ENCODE measurements around the gene MMP14.

The MMP14 gene

GRCh38 chr14:22884076-22884737 is 47.8 kb downstream of the MMP14 start:
- no peak for DNase-seq (ENCODE audit: low read depth, low spot score)

- no peak for DNase-seq (ENCODE audit: low read depth, low spot score)
Measured at GRCh38 chr14:22884738-22885523, 48.5 kb downstream of the MMP14 start.

GRCh38 chr14:22885975-22886374 is 49.6 kb downstream of the MMP14 start:
- DNase-seq (ENCODE audit: low read depth, low spot score), result no peak

GRCh38 chr14:22886500-22887259 is 50.3 kb downstream of the MMP14 start:
- peak; percentile 86 for DNase-seq (ENCODE audit: low read depth, low spot score)

GRCh38 chr14:22887260-22887989 is 51.0 kb downstream of the MMP14 start:
- peak; percentile 91 for DNase-seq (ENCODE audit: low read depth, low spot score)

- no peak for DNase-seq (ENCODE audit: low read depth, low spot score)
Measured at GRCh38 chr14:22887990-22888378, 51.6 kb downstream of the MMP14 start.

- DNase-seq (ENCODE audit: low read depth, low spot score), result no peak
Measured at GRCh38 chr14:22888662-22889061, 52.3 kb downstream of the MMP14 start.

- no peak for DNase-seq (ENCODE audit: low read depth, low spot score)
Measured at GRCh38 chr14:22890416-22890815, 54.0 kb downstream of the MMP14 start.

- DNase-seq (ENCODE audit: low read depth, low spot score), result no peak
Measured at GRCh38 chr14:22892488-22892887, 56.1 kb downstream of the MMP14 start.

- no peak for DNase-seq (ENCODE audit: low read depth, low spot score)
Measured at GRCh38 chr14:22893706-22894105, 57.3 kb downstream of the MMP14 start.

GRCh38 chr14:22895402-22895801 is 59.0 kb downstream of the MMP14 start:
- no peak for DNase-seq (ENCODE audit: low read depth, low spot score)

GRCh38 chr14:22896356-22896755 is 60.0 kb downstream of the MMP14 start:
- no peak for DNase-seq (ENCODE audit: low read depth, low spot score)

- no peak for DNase-seq (ENCODE audit: low read depth, low spot score)
Measured at GRCh38 chr14:22896760-22897159, 60.4 kb downstream of the MMP14 start.

- DNase-seq (ENCODE audit: low read depth, low spot score), result no peak
Measured at GRCh38 chr14:22897357-22897756, 61.0 kb downstream of the MMP14 start.
